ENCODE data around the gene NFIA. TPM values are rescaled to one million over a fixed set of nuclear protein-coding genes. Genes with fewer than 3 reads are reported as not detected.

NFIA gene
- polyA plus RNA-seq, 1 donor (not counting 4 experiments of a cell fraction or from before 2014, with no cell fraction given), result 14.7 TPM

- Histone ChIP-seq H3K4me1 (ENCODE audit: control insufficient read depth, extremely low read depth, insufficient read depth, low read length) (peaks cover 13% of the 10 kb centered on the region), H4K20me1 (ENCODE audit: control insufficient read depth, extremely low read depth, insufficient read depth, low read length) (no peaks in the 10 kb centered on the region), H3K27me3 (ENCODE audit: control insufficient read depth, extremely low read depth, insufficient read depth, low read length) (no peaks in the 10 kb centered on the region), H3K9me1 (ENCODE audit: control insufficient read depth, extremely low read depth, insufficient read depth, low read length) (no peaks in the 10 kb centered on the region), H3K9ac (ENCODE audit: control insufficient read depth, extremely low read depth, insufficient read depth, low read length) (no peak overlapping the region), H3K36me3 (ENCODE audit: control insufficient read depth in 2 of 2, extremely low read depth in 1 of 2, insufficient read depth in 2 of 2, low read length in 2 of 2) (no peaks in the 10 kb centered on the region), H3K9me3 (ENCODE audit: control insufficient read depth, low read depth, low read length) (no peaks in the 10 kb centered on the region), H3K4me3 (ENCODE audit: control insufficient read depth in 2 of 3, extremely low read depth in 1 of 3, insufficient read depth in 2 of 3, low read depth in 1 of 3, low read length in 3 of 3) (no peak overlapping the region), H3K4me2 (ENCODE audit: control insufficient read depth, extremely low read depth, insufficient read depth, low read depth, low read length) (no peak overlapping the region), H3K79me2 (ENCODE audit: control insufficient read depth, insufficient read depth, low read length) (no peaks in the 10 kb centered on the region), H3K27ac (ENCODE audit: control insufficient read depth, insufficient read depth, low read length) (no peak overlapping the region), H2AFZ (ENCODE audit: control insufficient read depth, low read length) (no peak overlapping the region)
- FAIRE-seq (no peak), DNase-seq (ENCODE audit: low read depth, low spot score) (no peak)
- TF ChIP-seq CTCF (optimal IDR thresholded peaks at IDR 0.05 in 1 of 3, IDR thresholded peaks at IDR 0.05 in 1 of 3, conservative IDR thresholded peaks at IDR 0.05 in 1 of 3; ENCODE audit: extremely low read depth in 1 of 3, insufficient read depth in 2 of 3, low read length in 3 of 3) (no peak), EZH2 (IDR thresholded peaks at IDR 0.05; ENCODE audit: low read length) (no peak)
- dilution Hi-C loops (cut with MboI; ENCODE audit: extremely low pct_ligation_motif_present, low sequenced_read_pairs), result no loop called here
Measured at GRCh38 chr1:61420243-61420642, 337.9 kb downstream of the NFIA start.

GRCh38 chr1:61420909-61421835 lies 338.8 kb downstream of the NFIA start:
- no peaks in the 10 kb centered on the region for H4K20me1 ChIP-seq (ENCODE audit: control insufficient read depth, extremely low read depth, insufficient read depth, low read length)
- no peaks in the 10 kb centered on the region for H3K79me2 ChIP-seq (ENCODE audit: control insufficient read depth, insufficient read depth, low read length)
- dilution Hi-C loops (cut with MboI; ENCODE audit: extremely low pct_ligation_motif_present, low sequenced_read_pairs), result no loop called here
- H2AFZ ChIP-seq (ENCODE audit: control insufficient read depth, low read length), result no peak overlapping the region
- H3K4me1 ChIP-seq (ENCODE audit: control insufficient read depth, extremely low read depth, insufficient read depth, low read length), result peaks cover 13% of the 10 kb centered on the region
- no peak for TF ChIP-seq EZH2 (IDR thresholded peaks at IDR 0.05; ENCODE audit: low read length)
- TF ChIP-seq CTCF (optimal IDR thresholded peaks at IDR 0.05 in 1 of 3, IDR thresholded peaks at IDR 0.05 in 1 of 3, conservative IDR thresholded peaks at IDR 0.05 in 1 of 3; ENCODE audit: extremely low read depth in 1 of 3, insufficient read depth in 2 of 3, low read length in 3 of 3), result no peak
- no peak overlapping the region for H3K4me2 ChIP-seq (ENCODE audit: control insufficient read depth, extremely low read depth, insufficient read depth, low read depth, low read length)
- H3K4me3 ChIP-seq (ENCODE audit: control insufficient read depth in 2 of 3, extremely low read depth in 1 of 3, insufficient read depth in 2 of 3, low read depth in 1 of 3, low read length in 3 of 3), result no peak overlapping the region
- H3K27ac ChIP-seq (ENCODE audit: control insufficient read depth, insufficient read depth, low read length), result no peak overlapping the region
- H3K9me1 ChIP-seq (ENCODE audit: control insufficient read depth, extremely low read depth, insufficient read depth, low read length), result no peaks in the 10 kb centered on the region
- H3K9ac ChIP-seq (ENCODE audit: control insufficient read depth, extremely low read depth, insufficient read depth, low read length), result no peak overlapping the region
- H3K27me3 ChIP-seq (ENCODE audit: control insufficient read depth, extremely low read depth, insufficient read depth, low read length), result no peaks in the 10 kb centered on the region
- no peaks in the 10 kb centered on the region for H3K9me3 ChIP-seq (ENCODE audit: control insufficient read depth, low read depth, low read length)
- DNase-seq (ENCODE audit: low read depth, low spot score), result no peak
- H3K36me3 ChIP-seq (ENCODE audit: control insufficient read depth in 2 of 2, extremely low read depth in 1 of 2, insufficient read depth in 2 of 2, low read length in 2 of 2), result no peaks in the 10 kb centered on the region
- no peak for FAIRE-seq
